ENCODE results near the gene ENPP1. TPM values are rescaled to one million over a fixed set of nuclear protein-coding genes. Genes with fewer than 3 reads are reported as not detected.
"Not testable (repeated sequence)": the region's sequence is repeated elsewhere in the genome, so short reads cannot be mapped to it uniquely, and the experiment has no call there.

Gene ENPP1
- total RNA-seq, 1 experiment from 2014 or later: 1.1 TPM

DNA sequence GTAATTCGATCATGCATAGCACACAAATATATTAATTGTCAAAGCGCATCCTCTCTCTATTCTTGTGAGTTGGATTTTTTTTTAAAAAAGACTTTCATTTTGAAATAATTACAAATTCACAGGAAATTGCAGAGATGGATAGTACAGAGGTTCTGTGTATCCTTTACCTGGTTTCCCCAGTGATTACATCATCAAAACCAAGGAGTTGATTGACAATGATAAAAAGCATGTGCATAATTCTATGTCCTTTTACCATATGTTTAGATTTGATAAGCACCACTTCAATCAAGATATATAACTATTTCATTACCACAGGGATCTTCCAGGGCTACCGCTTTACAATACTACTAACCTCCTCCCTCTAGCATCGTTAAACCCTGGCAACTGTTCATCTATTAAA is 103.1 kb downstream of the ENPP1 start:
- Histone ChIP-seq H4K20me1 (ENCODE audit: insufficient read depth, low read depth, low read length) (no peaks in the 10 kb centered on the region), H2AFZ (ENCODE audit: low read length) (no peak overlapping the region), H3K27me3 (ENCODE audit: low read length) (no peaks in the 10 kb centered on the region), H3K79me2 (ENCODE audit: low read length) (no peaks in the 10 kb centered on the region), H3K36me3 (ENCODE audit: insufficient read depth, low read length) (no peaks in the 10 kb centered on the region), H3K4me1 (ENCODE audit: low read length) (no peaks in the 10 kb centered on the region), H3K4me2 (ENCODE audit: low read depth, low read length, poor library complexity, severe bottlenecking) (no peak overlapping the region), H3K4me3 (ENCODE audit: low read length) (no peak overlapping the region), H3K27ac (ENCODE audit: low read length) (no peak overlapping the region), H3K9ac (ENCODE audit: low read length) (no peak overlapping the region), H3K9me2 (replicated peaks; ENCODE audit: insufficient read depth, low read length) (no peaks in the 10 kb centered on the region), H3K9me3 (ENCODE audit: low read length) (no peaks in the 10 kb centered on the region)
- no peak for DNase-seq

DNA sequence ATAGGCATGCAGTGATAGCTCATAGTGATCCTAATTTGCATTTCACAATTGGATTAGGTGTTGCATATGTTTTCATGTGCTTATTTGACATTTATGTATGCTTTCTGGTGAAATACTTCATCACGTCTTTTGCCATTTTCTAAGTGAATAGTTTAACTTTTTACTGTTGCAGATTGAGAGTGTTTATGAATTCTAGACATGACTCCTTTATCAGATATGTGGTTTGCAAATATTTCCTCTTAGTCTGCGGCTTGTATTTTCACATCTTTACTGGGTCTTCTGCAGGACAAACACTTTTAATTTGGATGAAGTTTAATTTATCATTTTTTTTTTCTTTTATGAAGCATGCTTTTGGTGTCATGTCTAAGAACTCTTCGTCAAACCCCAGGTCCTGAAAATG is 104.1 kb downstream of the ENPP1 start:
- H3K4me1 ChIP-seq (ENCODE audit: low read length): no peaks in the 10 kb centered on the region
- H3K9me3 ChIP-seq (ENCODE audit: low read length): no peaks in the 10 kb centered on the region
- H2AFZ ChIP-seq (ENCODE audit: low read length): no peak overlapping the region

DNA sequence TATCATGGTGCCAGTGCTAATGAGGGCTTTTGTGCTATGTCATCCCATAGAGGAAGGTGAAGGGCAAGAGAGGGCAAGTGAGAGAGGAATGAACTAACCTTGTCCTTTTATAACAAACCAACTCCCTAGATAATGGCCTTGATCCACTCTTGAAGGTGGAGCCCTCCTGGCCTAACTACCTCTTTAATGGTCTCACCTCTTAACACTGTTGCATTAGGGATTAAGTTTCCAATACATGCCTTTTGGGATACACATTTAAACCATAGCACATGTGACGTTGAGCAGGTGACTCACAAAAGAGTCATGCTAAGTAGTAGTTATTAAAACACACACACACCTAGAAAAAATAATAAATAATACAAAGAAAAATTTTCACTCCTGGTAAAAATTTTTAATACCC is 106.4 kb downstream of the ENPP1 start:
- Histone ChIP-seq H2AFZ (ENCODE audit: low read length) (no peak overlapping the region), H3K9ac (ENCODE audit: low read length) (no peak overlapping the region), H3K36me3 (ENCODE audit: insufficient read depth, low read length) (no peaks in the 10 kb centered on the region), H4K20me1 (ENCODE audit: insufficient read depth, low read depth, low read length) (no peaks in the 10 kb centered on the region), H3K9me3 (ENCODE audit: low read length) (no peaks in the 10 kb centered on the region), H3K79me2 (ENCODE audit: low read length) (no peaks in the 10 kb centered on the region), H3K27me3 (ENCODE audit: low read length) (no peaks in the 10 kb centered on the region), H3K27ac (ENCODE audit: low read length) (no peak overlapping the region), H3K4me2 (ENCODE audit: low read depth, low read length, poor library complexity, severe bottlenecking) (no peak overlapping the region), H3K4me3 (ENCODE audit: low read length) (no peak overlapping the region), H3K9me2 (replicated peaks; ENCODE audit: insufficient read depth, low read length) (no peaks in the 10 kb centered on the region), H3K4me1 (ENCODE audit: low read length) (no peaks in the 10 kb centered on the region)
- DNase-seq: no peak

More for the DNA sequence above, 104.1 kb downstream of the ENPP1 start:
- Histone ChIP-seq H3K36me3 (ENCODE audit: insufficient read depth, low read length) (no peaks in the 10 kb centered on the region), H3K4me2 (ENCODE audit: low read depth, low read length, poor library complexity, severe bottlenecking) (no peak overlapping the region), H3K4me3 (ENCODE audit: low read length) (no peak overlapping the region), H3K27ac (ENCODE audit: low read length) (no peak overlapping the region), H3K9ac (ENCODE audit: low read length) (no peak overlapping the region), H3K79me2 (ENCODE audit: low read length) (no peaks in the 10 kb centered on the region), H4K20me1 (ENCODE audit: insufficient read depth, low read depth, low read length) (no peaks in the 10 kb centered on the region), H3K27me3 (ENCODE audit: low read length) (no peaks in the 10 kb centered on the region), H3K9me2 (replicated peaks; ENCODE audit: insufficient read depth, low read length) (no peaks in the 10 kb centered on the region)
- no peak for DNase-seq

DNA sequence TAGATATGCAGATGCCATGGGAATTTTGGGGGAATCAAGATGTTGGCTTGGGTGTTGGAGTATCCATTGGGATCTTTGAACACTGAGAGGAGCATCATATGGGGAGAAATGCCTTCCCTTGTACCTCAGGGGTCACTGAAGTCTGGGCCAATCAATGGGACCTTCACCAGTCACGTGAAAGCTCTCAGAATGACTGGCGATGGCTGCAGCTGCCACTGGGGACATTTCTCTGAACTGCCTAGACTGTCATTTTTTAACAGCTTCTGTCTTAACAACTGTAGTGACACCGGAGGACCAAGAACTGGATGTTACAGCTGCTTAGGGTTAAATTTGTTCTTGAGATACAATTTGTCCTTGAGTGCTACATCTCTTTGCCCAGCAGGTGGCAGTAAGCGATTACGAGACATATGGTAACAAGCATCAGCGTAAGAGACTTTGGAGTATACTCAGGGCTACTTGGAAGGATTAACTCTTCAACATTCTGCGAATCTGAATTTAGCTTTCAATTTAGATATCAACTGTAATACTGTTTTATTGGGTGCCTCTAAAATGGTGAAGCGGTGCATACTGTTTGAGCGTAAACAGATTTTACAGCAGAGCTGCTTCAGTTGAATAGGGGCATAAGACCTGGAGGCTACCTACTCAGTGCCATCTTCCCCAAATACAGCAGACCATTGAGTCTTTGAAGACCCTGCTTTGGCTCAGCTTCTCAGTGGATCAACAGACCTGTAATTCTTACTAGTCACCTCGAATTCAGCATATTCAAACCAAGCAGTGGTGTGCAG is 107.3 kb downstream of the ENPP1 start:
- no peak overlapping the region for H3K27ac ChIP-seq (ENCODE audit: low read length)
- H3K9ac ChIP-seq (ENCODE audit: low read length): no peak overlapping the region
- H3K27me3 ChIP-seq (ENCODE audit: low read length): no peaks in the 10 kb centered on the region
- H3K9me3 ChIP-seq (ENCODE audit: low read length): no peaks in the 10 kb centered on the region
- H4K20me1 ChIP-seq (ENCODE audit: insufficient read depth, low read depth, low read length): no peaks in the 10 kb centered on the region
- no peak overlapping the region for H3K4me2 ChIP-seq (ENCODE audit: low read depth, low read length, poor library complexity, severe bottlenecking)
- H3K9me2 ChIP-seq (replicated peaks; ENCODE audit: insufficient read depth, low read length): no peaks in the 10 kb centered on the region
- no peak overlapping the region for H3K4me3 ChIP-seq (ENCODE audit: low read length)
- no peaks in the 10 kb centered on the region for H3K79me2 ChIP-seq (ENCODE audit: low read length)
- no peaks in the 10 kb centered on the region for H3K4me1 ChIP-seq (ENCODE audit: low read length)
- DNase-seq: peak; percentile 84
- no peak overlapping the region for H2AFZ ChIP-seq (ENCODE audit: low read length)
- no peaks in the 10 kb centered on the region for H3K36me3 ChIP-seq (ENCODE audit: insufficient read depth, low read length)

DNA sequence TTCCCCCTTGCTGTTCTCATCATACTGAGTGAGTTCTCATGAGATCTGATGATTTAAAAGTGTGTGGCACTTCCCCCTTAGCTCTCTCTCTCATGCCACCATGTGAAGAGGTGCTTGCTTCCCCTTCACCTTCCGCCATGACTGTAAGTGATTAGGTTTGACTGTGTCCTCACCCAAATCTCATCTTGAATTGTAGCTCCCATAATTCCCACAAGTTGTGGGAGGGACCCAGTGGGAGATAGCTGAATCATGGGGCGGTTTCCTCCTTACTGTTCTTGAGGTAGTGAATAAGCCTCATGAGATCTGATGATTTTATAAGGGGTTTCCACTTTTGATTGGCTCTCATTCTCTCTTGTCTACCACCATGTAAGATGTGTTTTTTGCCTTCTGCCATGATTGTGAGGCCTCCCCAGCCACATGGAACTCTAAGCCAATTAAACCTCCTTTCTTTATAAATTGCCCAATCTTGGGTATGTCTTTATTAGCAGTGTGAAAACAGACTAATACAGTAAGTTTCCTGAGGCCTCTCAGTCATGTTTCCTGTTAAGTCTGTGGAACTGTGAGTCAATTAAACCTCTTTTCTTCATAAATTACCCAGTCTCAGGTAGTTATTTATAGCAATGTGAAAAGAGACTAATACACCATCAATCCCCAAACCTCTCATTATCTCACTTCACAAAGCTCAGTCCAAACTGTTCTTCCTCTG is 108.4 kb downstream of the ENPP1 start:
- not testable (repeated sequence) for H3K4me3 ChIP-seq (ENCODE audit: low read length); H3K4me1 ChIP-seq (ENCODE audit: low read length); DNase-seq; H3K9ac ChIP-seq (ENCODE audit: low read length); H3K9me2 ChIP-seq (replicated peaks; ENCODE audit: insufficient read depth, low read length); H3K27ac ChIP-seq (ENCODE audit: low read length); H3K79me2 ChIP-seq (ENCODE audit: low read length); H2AFZ ChIP-seq (ENCODE audit: low read length); H3K4me2 ChIP-seq (ENCODE audit: low read depth, low read length, poor library complexity, severe bottlenecking); H3K27me3 ChIP-seq (ENCODE audit: low read length); H3K9me3 ChIP-seq (ENCODE audit: low read length); H3K36me3 ChIP-seq (ENCODE audit: insufficient read depth, low read length); H4K20me1 ChIP-seq (ENCODE audit: insufficient read depth, low read depth, low read length)

DNA sequence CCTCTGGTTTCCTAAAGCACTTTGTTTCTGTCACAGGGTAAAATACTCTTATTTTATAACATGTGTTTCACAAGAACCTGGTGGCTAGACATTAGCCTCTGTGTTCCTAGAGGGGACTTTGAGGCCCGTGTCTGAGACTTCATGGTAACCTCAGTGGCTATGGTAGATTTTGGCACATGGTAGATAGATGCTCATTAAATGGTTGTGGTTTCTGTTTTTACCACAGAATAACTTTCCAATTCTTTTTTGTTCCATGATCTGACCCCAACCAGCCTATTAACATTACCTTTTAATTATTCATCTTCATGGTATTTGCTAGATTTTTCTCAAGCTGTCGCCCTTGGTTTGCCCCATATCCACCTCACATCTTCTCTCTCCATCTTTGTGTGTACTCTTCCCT is 109.0 kb downstream of the ENPP1 start:
- no peak overlapping the region for H3K4me2 ChIP-seq (ENCODE audit: low read depth, low read length, poor library complexity, severe bottlenecking)
- H3K79me2 ChIP-seq (ENCODE audit: low read length): no peaks in the 10 kb centered on the region
- no peak overlapping the region for H3K4me3 ChIP-seq (ENCODE audit: low read length)
- no peaks in the 10 kb centered on the region for H4K20me1 ChIP-seq (ENCODE audit: insufficient read depth, low read depth, low read length)
- no peak for DNase-seq
- no peaks in the 10 kb centered on the region for H3K36me3 ChIP-seq (ENCODE audit: insufficient read depth, low read length)
- H3K27ac ChIP-seq (ENCODE audit: low read length): no peak overlapping the region
- H3K27me3 ChIP-seq (ENCODE audit: low read length): no peaks in the 10 kb centered on the region
- no peaks in the 10 kb centered on the region for H3K4me1 ChIP-seq (ENCODE audit: low read length)
- no peaks in the 10 kb centered on the region for H3K9me3 ChIP-seq (ENCODE audit: low read length)
- H2AFZ ChIP-seq (ENCODE audit: low read length): no peak overlapping the region
- H3K9ac ChIP-seq (ENCODE audit: low read length): no peak overlapping the region
- H3K9me2 ChIP-seq (replicated peaks; ENCODE audit: insufficient read depth, low read length): no peaks in the 10 kb centered on the region

DNA sequence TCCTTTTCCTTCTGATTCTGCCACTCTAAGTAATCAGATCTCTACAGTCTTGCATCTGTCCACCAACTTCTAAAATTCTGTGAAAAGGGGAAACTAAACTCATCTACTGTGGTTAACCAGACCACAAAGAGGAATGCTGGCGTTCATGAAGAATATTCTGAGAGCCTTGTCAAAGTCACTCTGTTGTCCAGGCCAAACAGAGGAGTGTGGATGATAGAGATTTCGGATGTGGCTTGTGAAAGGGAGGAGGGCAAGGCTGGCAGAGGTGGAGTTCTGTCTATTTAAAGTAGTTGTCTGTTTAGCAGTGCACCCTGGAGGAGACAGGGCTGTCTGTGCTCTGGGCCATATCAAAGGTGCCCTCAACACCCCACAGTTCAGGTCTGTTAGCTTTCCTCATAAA is 109.5 kb downstream of the ENPP1 start:
- Histone ChIP-seq H4K20me1 (ENCODE audit: insufficient read depth, low read depth, low read length) (no peaks in the 10 kb centered on the region), H3K36me3 (ENCODE audit: insufficient read depth, low read length) (no peaks in the 10 kb centered on the region), H3K4me1 (ENCODE audit: low read length) (no peaks in the 10 kb centered on the region), H3K9me3 (ENCODE audit: low read length) (no peaks in the 10 kb centered on the region), H3K27me3 (ENCODE audit: low read length) (no peaks in the 10 kb centered on the region), H3K79me2 (ENCODE audit: low read length) (no peaks in the 10 kb centered on the region), H3K9me2 (replicated peaks; ENCODE audit: insufficient read depth, low read length) (no peaks in the 10 kb centered on the region), H3K4me3 (ENCODE audit: low read length) (no peak overlapping the region), H3K27ac (ENCODE audit: low read length) (no peak overlapping the region), H2AFZ (ENCODE audit: low read length) (no peak overlapping the region), H3K9ac (ENCODE audit: low read length) (no peak overlapping the region), H3K4me2 (ENCODE audit: low read depth, low read length, poor library complexity, severe bottlenecking) (no peak overlapping the region)
- no peak for DNase-seq

DNA sequence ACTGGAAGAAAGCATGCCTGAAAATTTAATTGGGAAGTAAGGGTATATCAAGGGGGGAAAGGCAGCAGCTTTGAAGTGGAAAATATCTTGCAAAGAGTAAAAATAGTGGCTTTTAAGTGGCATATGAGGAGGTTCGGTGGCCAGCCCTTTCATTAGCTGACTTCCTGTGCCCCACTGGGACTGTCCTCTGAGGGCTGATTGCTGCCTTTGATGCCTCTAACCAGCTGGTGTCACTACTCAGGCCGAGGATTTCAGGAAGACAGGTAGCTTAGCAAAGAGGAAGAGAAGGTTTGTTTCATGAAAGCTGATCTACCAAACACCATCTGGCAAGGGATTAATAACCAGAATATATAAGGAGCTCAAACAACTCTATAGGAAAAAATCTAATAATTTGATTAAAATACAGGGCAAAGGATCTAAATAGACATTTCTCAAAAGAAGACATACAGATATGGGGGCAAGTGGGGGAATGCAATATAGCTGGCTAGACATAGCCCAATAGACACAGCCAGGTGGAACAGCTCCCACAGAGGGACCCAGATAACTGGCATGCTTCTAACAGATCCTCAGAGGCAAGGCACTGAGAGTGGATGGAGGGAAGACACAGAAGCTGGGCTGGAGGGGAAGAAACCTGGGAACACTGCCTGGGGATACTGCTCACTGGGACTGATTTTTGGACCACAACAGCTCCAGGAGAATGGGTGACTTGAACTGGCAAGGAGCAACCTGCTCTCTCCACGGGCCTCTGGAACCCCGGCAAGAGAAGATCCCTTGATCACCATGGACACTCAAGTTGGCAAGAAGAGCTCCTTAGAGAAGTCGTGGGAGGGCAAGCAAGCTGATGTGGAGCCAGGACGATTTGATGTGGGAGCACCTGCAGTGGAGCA is 110.2 kb downstream of the ENPP1 start:
- no peaks in the 10 kb centered on the region for H3K9me3 ChIP-seq (ENCODE audit: low read length)
- no peak overlapping the region for H3K4me2 ChIP-seq (ENCODE audit: low read depth, low read length, poor library complexity, severe bottlenecking)
- H2AFZ ChIP-seq (ENCODE audit: low read length): no peak overlapping the region
- no peak overlapping the region for H3K4me3 ChIP-seq (ENCODE audit: low read length)
- H3K9ac ChIP-seq (ENCODE audit: low read length): no peak overlapping the region
- H3K27me3 ChIP-seq (ENCODE audit: low read length): no peaks in the 10 kb centered on the region
- no peaks in the 10 kb centered on the region for H3K36me3 ChIP-seq (ENCODE audit: insufficient read depth, low read length)
- no peak for DNase-seq
- no peak overlapping the region for H3K27ac ChIP-seq (ENCODE audit: low read length)
- no peaks in the 10 kb centered on the region for H3K79me2 ChIP-seq (ENCODE audit: low read length)
- no peaks in the 10 kb centered on the region for H3K9me2 ChIP-seq (replicated peaks; ENCODE audit: insufficient read depth, low read length)
- H4K20me1 ChIP-seq (ENCODE audit: insufficient read depth, low read depth, low read length): no peaks in the 10 kb centered on the region
- H3K4me1 ChIP-seq (ENCODE audit: low read length): no peaks in the 10 kb centered on the region

Data from Karpas-422 (cell line).